HuH-7 (cell line): ENCODE data around the gene PAK4.
"Not testable (repeated sequence)": the region's sequence is repeated elsewhere in the genome, so short reads cannot be mapped to it uniquely, and the experiment has no call there.

Source experiments
- DNase-seq: peaks from one replicate; pipeline ENCODE4 v3.0.0; 2011; ENCODE audit warnings: low spot score

The PAK4 gene

GRCh38 chr19:39207293-39207836, 81.8 kb downstream of the PAK4 start:
- DNase-seq = no peak

GRCh38 chr19:39208175-39208795, 82.7 kb downstream of the PAK4 start:
- no peak for DNase-seq

GRCh38 chr19:39209196-39209595, 83.6 kb downstream of the PAK4 start:
- DNase-seq = no peak

- DNase-seq = no peak
These were observed 86.3 kb downstream of the PAK4 start for GRCh38 chr19:39211731-39212374.

- no peak for DNase-seq
These were observed 86.8 kb downstream of the PAK4 start for GRCh38 chr19:39212375-39212742.

- not testable (repeated sequence) for DNase-seq
These were observed 89.7 kb downstream of the PAK4 start for GRCh38 chr19:39215323-39215722.

GRCh38 chr19:39217094-39217493, 91.5 kb downstream of the PAK4 start:
- no peak for DNase-seq

GRCh38 chr19:39218230-39219007, 92.8 kb downstream of the PAK4 start:
- no peak for DNase-seq

- DNase-seq = not testable (repeated sequence)
These were observed 93.5 kb downstream of the PAK4 start for GRCh38 chr19:39219108-39219507.

- no peak for DNase-seq
These were observed 98.2 kb downstream of the PAK4 start for GRCh38 chr19:39223703-39224279.

- no peak for DNase-seq
These were observed 99.3 kb downstream of the PAK4 start for GRCh38 chr19:39224910-39225309.
